ENCODE measurements around the gene AP3D1. TPM values are rescaled to one million over a fixed set of nuclear protein-coding genes. Genes with fewer than 3 reads are reported as not detected.

AP3D1 gene
- total RNA-seq, 2 donors from 2014 or later = 81.4 to 116 TPM

DNA sequence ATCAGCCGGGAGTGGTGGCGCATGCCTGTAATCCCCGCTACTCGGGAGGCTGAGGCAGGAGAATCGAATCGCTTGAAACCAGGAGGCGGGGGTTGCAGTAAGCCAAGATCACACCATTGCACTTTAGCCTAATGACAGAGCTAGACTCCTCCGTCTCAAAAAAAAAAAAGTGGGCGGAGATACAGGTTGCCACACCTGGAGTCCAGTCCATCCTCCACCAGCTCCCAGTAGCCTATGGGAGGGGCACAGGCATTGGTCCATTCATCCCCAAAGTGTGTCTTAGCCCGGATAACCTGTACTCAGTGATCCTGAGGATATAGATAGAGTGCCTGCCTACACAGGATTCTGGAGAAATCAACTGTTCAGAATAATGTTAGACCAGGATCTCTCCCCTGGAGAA is 9.0 kb upstream of the AP3D1 start:
- H3K36me3 ChIP-seq = no peaks in the 10 kb centered on the region
- TF ChIP-seq, protein P1, sequence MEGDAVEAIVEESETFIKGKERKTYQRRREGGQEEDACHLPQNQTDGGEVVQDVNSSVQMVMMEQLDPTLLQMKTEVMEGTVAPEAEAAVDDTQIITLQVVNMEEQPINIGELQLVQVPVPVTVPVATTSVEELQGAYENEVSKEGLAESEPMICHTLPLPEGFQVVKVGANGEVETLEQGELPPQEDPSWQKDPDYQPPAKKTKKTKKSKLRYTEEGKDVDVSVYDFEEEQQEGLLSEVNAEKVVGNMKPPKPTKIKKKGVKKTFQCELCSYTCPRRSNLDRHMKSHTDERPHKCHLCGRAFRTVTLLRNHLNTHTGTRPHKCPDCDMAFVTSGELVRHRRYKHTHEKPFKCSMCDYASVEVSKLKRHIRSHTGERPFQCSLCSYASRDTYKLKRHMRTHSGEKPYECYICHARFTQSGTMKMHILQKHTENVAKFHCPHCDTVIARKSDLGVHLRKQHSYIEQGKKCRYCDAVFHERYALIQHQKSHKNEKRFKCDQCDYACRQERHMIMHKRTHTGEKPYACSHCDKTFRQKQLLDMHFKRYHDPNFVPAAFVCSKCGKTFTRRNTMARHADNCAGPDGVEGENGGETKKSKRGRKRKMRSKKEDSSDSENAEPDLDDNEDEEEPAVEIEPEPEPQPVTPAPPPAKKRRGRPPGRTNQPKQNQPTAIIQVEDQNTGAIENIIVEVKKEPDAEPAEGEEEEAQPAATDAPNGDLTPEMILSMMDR (IDR thresholded peaks at IDR 0.05) = no peak
- peak overlapping the region in 1 of 2 donors; percentile 25 for H3K27ac ChIP-seq
- DNase-seq (ENCODE audit: low spot score) = no peak
- no peak overlapping the region for H3K4me3 ChIP-seq
- H3K27me3 ChIP-seq (replicated peaks; ENCODE audit: insufficient read depth) = no peaks in the 10 kb centered on the region
- peaks cover 2 to 9% of the 10 kb centered on the region in 2 donors for H3K4me1 ChIP-seq (ENCODE audit: control insufficient read depth in 1 of 2, low read depth in 2 of 2)
- no peak for ATAC-seq (ENCODE audit: insufficient number of reproducible peaks, low FRiP score, low read depth)
- no peaks in the 10 kb centered on the region for H3K9me3 ChIP-seq

DNA sequence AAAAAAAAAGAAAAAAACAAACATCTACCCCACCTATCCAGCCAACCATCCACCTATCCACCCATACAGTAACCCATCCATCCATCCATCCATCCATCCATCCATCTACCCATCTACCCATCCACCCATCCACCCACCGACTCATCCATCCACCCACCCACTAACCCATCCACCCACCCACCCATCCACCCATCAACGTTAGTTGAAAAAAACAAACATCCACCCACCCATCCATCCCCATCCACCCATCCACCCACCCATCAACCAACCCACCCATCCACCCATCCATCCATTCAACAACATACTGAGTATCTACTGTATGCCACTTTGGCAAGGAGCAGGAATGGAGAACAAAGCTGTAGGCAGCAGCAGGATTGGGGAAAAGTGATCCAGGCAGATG is 6.1 kb upstream of the AP3D1 start:
- no peak for DNase-seq (ENCODE audit: low spot score)
- Histone ChIP-seq H3K4me1 (ENCODE audit: control insufficient read depth in 1 of 2, low read depth in 2 of 2) (peaks cover 0 to 5% of the 10 kb centered on the region in 2 donors), H3K9me3 (no peaks in the 10 kb centered on the region), H3K27ac (no peak overlapping the region), H3K36me3 (no peaks in the 10 kb centered on the region), H3K27me3 (replicated peaks; ENCODE audit: insufficient read depth) (no peaks in the 10 kb centered on the region), H3K4me3 (no peak overlapping the region)
- TF ChIP-seq, protein P1 (IDR thresholded peaks at IDR 0.05) = no peak
- no peak for ATAC-seq (ENCODE audit: insufficient number of reproducible peaks, low FRiP score, low read depth)

DNA sequence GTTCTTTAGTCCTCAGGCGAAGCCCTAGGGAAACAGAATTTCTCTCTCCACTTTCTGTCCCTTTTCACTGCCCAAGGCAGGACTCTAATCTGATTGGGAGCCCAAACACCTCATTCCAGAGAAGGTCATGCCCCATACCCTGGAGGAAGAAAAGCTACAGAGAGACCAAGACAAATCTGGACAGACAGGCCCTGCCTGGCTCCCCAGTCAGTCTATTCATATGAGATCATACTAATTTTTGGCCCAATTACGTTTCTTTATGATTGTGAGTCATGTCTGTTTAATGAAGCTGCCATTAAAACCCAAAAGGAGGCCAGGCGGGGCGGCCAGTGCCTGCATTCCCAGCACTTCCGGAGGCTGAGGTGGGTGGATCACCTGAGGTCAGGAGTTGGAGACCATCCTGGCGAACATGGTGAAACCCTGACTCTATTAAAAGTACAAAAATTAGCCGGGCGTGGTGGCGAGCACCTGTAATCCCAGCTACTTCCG is 3.3 kb upstream of the AP3D1 start:
- Histone ChIP-seq H3K36me3 (no peaks in the 10 kb centered on the region), H3K27me3 (replicated peaks; ENCODE audit: insufficient read depth) (no peaks in the 10 kb centered on the region), H3K4me3 (no peak overlapping the region), H3K27ac (peak overlapping the region; percentile 2 to 70), H3K9me3 (no peaks in the 10 kb centered on the region), H3K4me1 (ENCODE audit: control insufficient read depth in 1 of 2, low read depth in 2 of 2) (peaks cover 12 to 17% of the 10 kb centered on the region in 2 donors)
- DNase-seq (ENCODE audit: low spot score) (no peak), ATAC-seq (ENCODE audit: insufficient number of reproducible peaks, low FRiP score, low read depth) (no peak)
- TF ChIP-seq, protein P1 (IDR thresholded peaks at IDR 0.05) = no peak

DNA sequence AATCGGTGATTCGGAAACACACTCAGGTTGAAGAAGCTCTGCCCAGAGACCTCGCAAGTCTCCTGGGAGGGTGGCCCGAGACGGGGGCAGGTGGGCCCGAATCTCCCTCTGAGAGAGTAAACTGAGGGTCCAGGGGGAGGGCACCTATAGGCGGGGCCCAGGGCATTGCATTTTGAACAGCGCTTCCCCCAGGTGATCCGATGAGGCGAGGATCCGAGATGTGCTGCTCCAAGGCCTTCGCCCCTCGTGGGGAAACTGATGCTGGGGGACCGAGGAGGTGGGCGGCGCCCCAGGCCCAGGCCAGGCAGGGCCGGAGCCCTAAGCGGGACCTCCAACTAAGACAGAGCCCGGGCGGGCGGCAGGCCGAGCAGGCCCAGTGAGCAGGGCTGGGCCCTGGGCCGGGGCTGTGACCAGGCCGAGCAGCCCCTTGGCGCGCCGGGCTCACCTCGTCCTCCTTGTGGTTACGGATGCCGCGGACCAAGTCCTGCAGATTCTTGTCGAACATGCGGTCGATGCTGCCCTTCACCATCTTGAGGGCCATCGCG is 500 bp downstream of the AP3D1 start:
- DNase-seq (ENCODE audit: low spot score) = no peak

DNA sequence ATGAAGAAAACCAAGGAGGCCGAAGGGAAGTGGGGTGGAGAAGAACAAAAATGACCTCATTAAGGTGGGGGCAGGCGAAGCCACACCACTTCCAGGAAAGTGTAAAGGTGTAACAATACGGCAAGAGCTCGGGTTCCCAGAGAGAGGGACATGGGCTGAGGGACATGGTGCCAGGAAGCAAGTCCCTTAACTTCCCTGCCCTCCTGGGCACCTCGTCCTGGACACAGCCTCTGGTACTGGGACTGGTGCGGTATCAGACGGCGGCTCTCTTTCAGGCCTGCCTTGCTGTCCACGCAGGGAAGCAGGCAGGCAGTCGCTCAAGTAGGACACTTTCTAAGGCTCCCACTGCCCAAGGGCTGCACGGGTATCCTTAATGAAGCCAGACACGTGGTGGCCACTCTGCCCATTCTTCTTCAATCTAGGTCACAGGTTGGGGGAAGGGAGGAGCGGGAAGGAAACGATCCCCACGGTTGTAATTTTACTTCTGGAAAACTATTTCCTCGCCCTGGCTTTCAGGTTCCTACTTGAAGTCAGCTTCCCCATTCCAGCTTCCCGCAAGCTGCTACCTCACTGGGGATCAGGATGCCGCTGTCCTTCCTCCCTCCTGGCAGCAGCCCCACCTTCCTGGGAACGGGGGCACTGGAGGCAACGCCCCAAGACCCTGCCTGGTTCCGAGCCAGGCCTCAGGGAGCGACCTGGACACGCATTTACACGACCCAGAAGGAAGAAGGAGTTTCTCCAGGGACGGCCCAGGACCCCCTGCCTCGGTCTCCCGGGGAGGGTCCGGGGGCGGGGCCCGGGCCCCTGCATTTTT is 1.2 kb downstream of the AP3D1 start:
- H3K4me1 ChIP-seq (ENCODE audit: control insufficient read depth in 1 of 2, low read depth in 2 of 2) = peaks cover 23 to 33% of the 10 kb centered on the region in 2 donors
- peak overlapping the region in 1 of 2 donors; percentile 78 for H3K27ac ChIP-seq
- H3K27me3 ChIP-seq (replicated peaks; ENCODE audit: insufficient read depth) = no peaks in the 10 kb centered on the region
- no peaks in the 10 kb centered on the region for H3K9me3 ChIP-seq
- DNase-seq (ENCODE audit: low spot score) (no peak), ATAC-seq (ENCODE audit: insufficient number of reproducible peaks, low FRiP score, low read depth) (no peak)
- TF ChIP-seq, protein P1 (IDR thresholded peaks at IDR 0.05) = no peak
- H3K36me3 ChIP-seq = no peaks in the 10 kb centered on the region
- H3K4me3 ChIP-seq = peak overlapping the region; percentile 99

More for the DNA sequence above, 500 bp downstream of the AP3D1 start:
- TF ChIP-seq, protein P1 (IDR thresholded peaks at IDR 0.05) = no peak
- Histone ChIP-seq H3K9me3 (no peaks in the 10 kb centered on the region), H3K27ac (peak overlapping the region; percentile 68 to 78), H3K27me3 (replicated peaks; ENCODE audit: insufficient read depth) (no peaks in the 10 kb centered on the region), H3K4me3 (peak overlapping the region; percentile 99), H3K4me1 (ENCODE audit: control insufficient read depth in 1 of 2, low read depth in 2 of 2) (peaks cover 23 to 30% of the 10 kb centered on the region in 2 donors), H3K36me3 (no peaks in the 10 kb centered on the region)
- ATAC-seq (ENCODE audit: insufficient number of reproducible peaks, low FRiP score, low read depth) = no peak
